ENCODE results near the gene TP63.

- TF ChIP-seq CTCF (IDR thresholded peaks at IDR 0.05) = no peak
- TF ChIP-seq POLR2A (IDR thresholded peaks at IDR 0.05) = no peak
Measured at GRCh38 chr3:189809583-189809982, 178.4 kb downstream of the TP63 start.

Data from uterus (tissue), 2 donors.